HG02642 (cell line): Measurements from ENCODE around the gene PACS1.

Experiments used
- ATAC-seq: cut with Tn5 transposase; IDR thresholded peaks from one replicate; pipeline ENCODE4 v1.9.1; 2021; ENCODE audit warnings: mild to moderate bottlenecking; ENCODE audit not compliant: unreplicated experiment, poor library complexity

The PACS1 gene

DNA sequence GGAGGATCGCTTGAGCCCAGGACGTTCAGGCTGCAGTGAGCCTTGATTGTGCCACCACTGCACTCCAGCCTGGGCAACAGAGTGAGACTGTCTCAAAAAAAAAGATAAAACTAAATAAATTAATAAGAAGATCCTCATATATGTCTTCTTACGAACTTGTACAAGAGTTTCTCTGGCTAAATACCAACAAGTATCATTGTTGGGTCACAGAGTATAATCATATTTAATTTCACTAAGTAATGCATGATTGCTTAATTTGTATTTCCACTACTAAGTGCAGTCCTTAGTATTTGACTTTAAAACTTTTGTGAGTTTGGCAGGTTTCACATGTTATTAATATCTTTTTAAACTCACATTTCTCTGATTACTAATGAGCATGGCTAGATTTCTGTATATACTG, 60.9 kb downstream of the PACS1 start:
- no peak for ATAC-seq

DNA sequence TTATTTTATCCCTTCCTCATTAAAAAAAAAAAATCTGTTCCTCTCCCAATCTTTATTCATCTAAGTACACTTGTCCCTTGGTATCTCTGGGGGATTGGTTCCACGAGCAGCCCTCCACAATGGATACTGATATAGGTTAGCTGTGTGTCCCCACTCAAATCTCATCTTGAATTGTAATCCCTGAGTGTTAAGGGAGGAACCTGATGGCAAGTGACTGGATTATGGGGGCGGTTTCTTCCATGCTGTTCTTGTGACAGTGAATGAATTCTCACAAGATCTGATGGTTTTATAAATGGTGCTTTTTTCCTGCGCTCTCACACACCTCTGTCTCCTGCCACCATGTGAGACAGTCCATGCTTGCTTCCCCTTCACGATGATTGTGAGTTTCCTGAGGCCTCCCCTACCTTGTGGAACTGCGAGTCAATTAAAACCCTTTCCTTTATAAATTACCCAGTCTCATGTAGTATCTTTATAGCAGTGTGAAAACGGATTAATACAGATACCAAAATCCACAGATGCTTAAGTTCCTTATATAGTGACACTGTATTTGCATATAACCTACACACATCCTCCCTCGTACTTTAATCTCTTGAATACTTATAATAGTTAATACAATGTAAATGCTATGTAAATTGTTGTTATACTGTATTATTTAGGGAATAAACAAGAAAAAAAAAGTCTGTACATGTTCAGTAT, 62.0 kb downstream of the PACS1 start:
- ATAC-seq = no peak

DNA sequence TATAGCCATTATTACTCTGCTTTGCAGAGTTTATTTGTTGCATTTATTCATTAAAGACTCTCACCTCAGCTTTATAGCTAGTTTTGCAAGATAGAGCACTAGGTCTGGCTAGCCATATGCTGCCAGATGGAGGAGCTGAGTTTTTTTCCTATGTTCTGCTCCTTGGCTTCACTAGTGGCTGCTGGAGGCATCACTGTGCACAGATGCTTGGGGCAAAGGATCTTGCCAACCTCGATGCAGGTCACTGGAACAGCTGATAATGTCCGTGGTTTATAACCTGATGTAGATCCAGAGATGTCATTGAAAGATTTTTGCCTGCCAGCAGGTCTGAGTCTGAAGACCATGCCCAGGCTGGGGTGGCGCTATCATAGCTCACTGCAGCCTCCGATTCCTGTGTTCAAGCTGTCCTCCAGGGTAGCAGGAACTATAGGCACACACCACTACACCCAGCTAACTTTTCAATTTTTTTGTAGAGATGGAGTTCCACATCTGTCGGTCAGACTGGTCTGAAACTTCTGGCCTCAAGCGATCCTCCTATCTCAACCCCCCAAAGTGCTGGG, 63.2 kb downstream of the PACS1 start:
- ATAC-seq = no peak

DNA sequence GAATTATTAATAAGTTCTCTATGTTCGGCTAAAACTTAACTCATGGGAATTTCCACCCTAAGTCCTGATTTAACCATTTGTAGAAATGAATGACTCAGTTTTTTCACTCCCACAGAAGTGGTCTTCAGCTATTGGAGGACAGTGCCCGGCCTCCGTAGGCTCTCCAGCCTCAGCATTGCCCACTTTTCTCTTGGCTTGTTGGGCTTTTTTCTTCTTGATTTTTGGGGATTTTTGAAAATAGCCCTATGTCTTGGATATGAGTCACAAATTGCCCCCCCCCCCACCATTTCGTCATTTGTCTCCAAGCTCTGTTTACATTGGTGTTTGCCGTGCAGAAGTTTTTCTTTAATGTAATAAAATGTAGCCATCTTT, 66.7 kb downstream of the PACS1 start:
- no peak for ATAC-seq

DNA sequence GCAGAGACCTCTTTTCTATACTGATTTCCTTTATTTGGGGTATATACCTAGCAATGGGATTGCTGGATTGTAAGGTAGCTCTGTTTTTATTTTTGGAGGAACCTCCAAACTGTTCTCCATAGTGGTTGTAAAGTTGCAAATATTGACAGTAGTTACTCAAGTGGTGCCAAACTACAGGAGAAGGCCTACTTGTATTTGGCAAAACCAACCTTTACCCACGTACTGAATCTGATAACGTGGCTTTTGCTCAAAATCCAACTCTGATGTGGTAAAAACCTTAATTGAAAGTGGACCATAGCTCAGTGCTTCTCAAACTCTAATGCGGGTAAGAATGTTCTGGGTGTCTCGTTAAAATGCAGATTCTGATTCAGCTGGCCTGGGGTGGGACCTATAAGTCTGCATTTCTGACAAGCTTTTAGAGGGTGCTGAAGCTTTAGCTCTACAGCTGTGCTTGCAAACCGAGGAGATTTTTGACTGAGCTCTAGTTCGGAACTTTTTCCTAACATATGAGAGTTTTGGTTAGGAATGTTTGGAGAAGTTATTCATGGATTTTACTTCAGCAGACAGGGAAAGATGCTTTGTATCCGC, 69.8 kb downstream of the PACS1 start:
- no peak for ATAC-seq

DNA sequence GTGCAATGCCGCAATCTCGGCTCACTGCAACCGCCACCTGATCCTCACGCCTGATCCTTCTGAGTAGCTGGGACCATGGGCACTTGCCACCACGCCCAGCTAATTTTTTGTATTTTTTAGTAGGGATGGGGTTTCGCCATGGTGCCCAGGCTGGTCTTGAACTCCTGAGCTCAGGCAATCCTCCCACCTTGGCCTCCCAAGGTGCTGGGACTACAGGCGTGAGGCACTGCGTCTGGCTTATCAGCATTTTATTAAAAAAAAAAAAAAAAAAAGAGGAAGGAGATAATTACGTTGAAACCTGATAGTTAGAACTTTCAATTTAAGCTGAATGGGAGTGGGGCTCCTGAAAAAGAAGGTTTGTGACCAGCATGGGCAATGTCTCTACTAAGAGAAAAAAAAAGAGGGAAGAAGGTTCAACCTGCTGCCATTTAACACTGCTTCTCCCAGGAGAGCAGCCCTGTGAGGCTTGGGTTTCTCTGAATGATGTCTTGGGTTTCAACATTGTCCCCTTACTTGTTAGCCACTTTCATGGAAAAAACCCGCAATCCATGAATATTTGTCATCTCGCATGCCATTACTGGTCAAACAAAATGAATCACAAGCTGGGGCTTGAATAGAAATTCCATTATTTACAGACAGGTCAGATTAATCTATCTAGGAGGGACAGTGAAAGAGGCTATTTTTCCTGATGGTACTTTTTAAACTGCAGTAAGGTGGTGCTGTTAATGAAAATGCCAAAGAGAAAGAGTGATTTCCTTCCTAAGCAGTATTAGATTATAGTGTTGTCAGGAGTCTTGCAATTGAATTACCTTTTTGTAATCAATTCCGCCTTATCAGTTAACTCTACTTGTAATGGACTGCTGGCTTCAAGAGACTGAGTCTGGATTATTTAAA, 72.5 kb downstream of the PACS1 start:
- ATAC-seq = no peak

DNA sequence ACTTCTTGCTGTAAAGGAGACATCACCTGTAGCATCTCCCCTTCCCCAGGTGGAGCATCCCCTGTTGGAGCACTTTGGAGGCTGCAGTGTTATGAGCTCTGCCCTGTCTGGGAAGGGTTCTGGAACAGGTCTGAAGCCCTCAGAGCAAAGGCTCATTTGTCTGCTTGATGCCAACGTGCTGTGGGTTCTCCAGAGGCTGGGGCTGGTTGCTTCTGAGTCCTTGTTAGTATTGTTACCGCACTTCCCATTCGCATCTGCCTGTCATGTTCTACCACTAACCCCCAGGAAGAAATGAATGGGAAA, 73.1 kb downstream of the PACS1 start:
- ATAC-seq = no peak

DNA sequence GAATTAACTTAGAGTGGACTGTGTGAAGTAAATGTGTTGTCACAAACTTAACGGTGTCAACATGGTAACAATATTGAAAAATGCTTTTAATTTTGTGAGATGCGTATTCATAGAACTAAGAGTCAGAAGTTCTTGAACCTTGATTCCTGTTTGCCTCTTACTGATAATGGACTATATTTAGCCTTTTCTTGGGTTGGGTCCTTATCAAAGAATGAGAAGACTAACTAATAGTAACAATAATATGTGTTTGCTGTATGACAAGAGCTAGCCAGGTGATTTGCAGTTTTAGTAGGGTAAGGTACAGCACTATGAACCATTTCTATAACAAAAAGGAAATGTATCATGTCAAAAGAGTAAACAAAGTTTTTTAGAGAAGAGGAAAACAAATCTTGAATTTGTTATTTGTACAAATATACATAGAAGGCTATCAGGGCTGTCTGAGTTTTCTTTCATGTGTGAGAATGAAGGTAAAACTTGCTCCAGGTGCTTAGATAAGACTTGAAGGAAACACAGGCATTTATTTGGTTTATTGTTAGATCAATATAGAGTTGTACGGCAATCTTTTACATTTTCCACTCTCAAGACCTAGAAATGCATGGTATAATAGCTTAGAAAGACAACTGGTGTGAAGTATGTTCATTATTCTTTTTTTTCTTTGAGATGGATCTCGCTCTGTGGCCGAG, 74.1 kb downstream of the PACS1 start:
- ATAC-seq = no peak

DNA sequence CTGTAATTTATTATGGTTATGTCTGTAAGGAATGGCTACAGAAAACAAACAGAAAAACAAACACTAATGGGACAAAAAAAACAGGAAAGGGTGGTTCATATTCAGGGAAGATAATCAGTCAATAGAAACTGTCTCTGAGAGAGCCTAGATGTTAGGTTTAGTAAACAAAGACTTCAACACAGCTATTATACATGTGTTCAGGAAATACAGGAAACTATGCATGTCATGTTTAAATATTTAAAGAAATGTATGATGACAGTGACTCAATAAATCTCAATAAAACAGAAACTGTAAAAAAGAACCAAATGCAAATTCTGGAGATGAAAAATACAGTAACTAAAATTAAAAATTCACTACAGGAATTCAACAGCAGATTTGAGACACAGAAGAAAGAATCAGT, 76.0 kb downstream of the PACS1 start:
- ATAC-seq = no peak

DNA sequence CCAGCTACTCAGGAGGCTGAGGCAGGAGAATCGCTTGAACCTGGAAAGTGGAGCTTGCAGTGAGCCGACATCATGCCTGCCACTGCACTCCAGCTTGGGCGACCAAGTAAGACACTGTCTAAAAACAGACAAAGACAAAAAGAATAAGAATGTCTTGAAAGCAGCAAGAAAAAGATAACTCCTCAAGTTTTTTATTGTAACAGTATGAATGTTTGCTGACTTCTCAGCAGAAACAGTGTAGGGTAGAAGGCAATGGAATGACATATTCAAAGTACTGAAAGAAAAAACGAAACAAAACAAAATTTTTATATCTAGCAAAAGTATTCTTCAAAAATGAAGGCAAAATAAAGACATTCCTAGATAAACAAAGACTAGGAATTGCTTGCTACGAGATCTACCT, 76.9 kb downstream of the PACS1 start:
- no peak for ATAC-seq

DNA sequence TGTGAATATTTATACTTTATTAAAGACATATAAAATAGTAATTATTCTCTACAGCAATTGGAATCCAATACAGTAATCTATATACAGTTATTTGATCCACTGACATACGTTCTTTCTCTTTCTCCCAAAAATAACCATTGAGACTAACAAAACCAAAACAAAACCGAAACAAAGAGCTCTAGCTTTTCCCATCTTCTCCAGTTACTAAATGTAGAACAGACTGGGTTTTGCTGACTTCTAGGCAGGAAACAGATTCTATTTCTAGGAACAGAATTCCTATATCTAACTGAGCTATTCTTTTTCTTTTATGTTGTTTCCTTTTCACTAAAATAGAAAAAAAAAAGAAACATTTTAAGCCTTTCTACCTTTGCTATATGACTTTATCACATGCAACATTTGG, 80.1 kb downstream of the PACS1 start:
- ATAC-seq = no peak

DNA sequence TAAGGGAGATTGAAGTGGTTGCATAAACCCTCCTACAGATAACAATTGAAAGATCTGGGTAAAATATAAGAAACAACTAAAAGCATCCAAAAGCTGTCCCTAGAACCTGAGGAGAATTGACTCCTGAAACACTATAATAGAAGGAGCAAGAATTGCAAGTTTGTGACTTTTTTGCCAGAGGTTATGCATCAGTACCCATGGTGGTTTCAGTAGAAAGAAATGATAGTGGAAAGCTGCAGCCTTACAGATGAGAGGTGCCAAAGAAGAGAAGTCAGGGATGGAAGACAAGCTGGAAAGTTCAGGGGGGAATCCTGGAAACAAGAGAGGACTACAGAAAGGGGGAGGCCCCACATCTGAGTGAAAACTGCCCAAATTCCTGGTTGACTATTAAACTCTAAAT, 80.7 kb downstream of the PACS1 start:
- no peak for ATAC-seq

DNA sequence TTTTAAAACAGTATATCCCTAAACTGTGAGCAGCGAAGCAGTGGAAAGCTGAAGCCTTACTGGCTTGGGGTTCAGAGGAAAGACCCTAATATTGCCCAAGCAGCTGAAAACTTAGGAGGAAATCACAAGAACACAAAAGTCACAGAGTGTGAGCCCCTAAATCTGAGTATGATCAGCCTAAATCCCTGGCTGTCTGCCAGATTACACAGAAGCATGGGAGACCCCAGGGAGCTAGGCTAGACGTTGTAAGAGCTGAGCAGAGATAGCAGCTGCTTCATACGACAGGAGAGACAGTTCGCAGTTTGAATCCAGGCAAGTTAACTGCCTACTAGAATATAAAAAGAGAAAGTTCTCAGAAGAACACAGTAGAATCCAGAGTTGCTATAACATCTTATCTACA, 81.2 kb downstream of the PACS1 start:
- ATAC-seq = no peak

DNA sequence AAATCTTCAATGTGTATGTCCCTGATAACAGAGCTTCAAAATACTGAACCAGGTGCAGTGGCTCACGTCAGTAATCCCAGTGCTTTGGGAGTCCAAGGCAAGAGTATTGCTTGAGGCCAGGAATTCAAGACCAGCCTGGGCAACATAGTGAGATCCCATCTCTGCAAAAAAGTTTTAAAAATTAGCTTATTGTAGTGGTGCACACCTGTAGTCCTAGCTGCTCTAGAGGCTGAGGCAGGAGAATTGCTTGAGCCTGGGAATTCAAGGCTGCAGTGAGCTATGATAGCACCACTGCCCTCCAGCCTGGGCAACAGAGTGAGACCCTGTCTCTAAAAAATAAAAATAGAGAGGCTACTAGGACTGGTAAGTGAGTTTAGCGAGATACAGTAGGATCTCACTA, 84.0 kb downstream of the PACS1 start:
- no peak for ATAC-seq

DNA sequence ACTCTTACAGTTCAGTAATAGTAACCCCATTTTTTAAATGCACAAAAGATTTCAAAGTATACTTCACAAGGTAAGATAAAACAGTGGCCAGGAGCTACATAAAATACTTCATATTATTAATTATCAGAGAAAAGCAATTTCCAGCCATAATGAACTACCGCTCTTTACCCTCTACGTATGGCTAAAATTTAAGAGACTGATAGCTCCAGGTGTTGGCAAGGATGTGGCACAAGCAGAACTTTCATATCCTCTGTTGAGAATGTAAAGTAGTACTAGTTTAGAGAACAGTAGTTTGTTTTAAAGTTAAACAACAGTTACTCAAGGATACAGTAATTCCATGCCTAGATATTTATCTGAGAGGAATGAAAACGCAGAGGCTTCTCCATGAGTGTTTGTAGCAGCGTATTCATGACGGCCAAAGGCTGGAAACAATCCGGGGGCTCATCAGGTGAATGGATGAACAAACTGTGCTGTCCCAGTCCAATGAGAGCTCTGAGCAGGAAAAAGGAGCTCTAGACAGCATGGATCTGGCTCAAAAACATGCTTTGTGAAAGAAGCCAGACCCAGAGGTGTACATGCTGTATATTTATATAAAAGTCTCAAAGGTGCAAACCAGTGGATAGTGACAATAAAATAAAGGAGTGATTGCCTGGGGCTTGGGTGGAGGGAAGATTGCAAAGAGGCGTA, 85.5 kb downstream of the PACS1 start:
- ATAC-seq = no peak

DNA sequence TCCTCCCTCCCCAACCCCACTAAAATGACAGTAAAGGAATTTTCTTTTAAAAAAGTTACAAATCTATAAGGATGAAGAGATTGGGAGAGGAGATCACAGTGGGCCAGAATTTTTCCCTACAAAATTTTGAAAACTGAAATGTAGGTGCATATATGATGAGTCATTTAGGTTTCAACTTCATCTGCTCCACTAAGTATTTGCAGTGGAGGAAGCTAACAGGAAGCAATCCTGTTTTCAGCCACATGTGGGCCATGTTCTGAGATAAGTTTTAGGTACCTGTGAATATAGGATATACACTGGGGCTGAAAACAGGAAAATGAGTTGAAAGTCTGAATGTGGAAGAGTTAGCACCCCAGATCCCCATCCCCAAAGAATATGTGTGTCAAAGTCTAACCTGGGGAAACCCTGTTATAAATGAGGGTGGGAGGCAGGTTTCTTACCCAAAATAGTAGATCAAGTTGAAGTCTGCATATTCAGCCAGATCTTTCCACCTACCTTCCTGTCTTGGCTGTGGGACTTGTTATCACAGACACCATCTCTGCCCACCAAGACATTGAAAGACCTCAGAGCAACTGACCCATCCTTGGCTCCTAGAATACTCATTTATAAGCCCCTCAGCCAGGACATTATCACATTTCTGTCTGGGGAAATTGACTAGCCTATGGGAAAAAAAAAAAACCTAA, 87.3 kb downstream of the PACS1 start:
- ATAC-seq = no peak

DNA sequence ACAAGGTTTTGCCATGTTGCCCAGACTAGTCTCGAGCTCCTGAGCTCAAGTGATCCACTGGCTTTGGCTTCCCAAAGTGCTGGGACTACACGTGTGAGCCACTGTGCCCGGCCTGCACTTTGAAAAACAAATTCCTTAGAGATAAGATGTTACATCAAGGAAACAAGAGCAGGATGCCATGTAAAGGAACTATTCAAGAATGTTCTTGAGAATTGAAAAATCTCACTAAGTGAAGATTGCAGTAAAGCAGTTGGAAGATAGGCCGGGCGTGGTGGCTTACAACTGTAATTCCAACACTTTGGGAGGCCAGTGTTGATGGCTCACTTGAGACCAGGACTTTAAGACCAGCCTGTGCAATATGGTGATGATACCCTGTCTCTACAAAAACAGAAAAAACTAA, 88.1 kb downstream of the PACS1 start:
- no peak for ATAC-seq

DNA sequence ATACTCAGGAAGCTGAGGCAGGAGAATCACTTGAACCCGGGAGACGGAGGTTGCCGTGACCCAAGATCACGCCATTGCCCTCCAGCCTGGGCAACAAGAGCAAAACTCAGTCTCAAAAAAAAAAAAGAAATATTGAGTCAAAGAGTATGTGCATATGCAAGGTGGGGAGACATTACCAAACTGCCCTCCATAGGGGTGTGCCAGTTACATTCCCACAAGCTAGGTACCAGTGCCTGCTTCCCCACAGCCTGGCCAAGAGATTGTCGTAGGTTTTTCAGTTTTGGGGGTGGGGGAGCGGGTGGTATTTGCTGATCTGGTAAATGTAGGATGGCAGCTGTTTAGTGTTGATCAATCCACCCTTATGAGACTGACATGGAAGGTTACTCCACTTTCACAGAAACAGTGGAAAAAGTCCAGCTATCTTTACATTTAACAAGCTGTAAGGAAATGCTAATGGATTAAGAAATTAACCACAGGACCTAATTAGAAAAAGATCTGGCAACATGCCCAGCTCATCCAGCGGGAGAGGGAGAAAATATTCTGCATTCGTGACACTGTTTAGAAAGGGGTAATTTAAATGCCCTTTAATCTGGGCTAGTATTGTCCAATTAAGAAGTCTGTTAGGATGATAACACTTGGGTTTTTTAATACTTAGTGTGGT, 89.4 kb downstream of the PACS1 start:
- no peak for ATAC-seq

DNA sequence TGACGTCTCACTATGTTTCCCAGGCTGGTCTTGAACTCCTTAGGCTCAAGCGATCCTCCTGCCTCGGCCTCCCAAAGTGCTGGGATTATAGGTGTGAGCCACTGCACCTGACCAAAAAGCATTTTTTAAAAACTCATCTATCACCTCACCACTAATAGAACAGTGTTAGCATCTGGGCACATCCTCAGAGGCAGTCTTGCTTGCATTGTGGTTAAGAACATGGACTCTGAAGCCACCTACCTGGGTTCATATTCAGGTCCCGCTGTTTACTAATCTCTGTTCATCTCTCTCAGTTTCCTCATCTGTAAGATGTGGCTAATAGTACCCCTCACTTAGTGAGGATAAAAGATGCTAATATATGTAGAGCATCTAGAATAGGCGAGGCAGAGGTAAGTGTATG, 90.6 kb downstream of the PACS1 start:
- no peak for ATAC-seq
